Fibroblast of pulmonary artery (primary cell): ENCODE results near the gene CD99.
"Not testable (repeated sequence)": the region's sequence is repeated elsewhere in the genome, so short reads cannot be mapped to it uniquely, and the experiment has no call there.

ENCODE experiments used
- DNase-seq: peaks from one replicate; pipeline ENCODE4 v3.0.0-alpha.2; 2010; ENCODE audit warnings: low read depth
- H3K4me3 ChIP-seq: replicated peaks from 2 replicates; pipeline ENCODE4 v1.5.1; 2011; ENCODE audit warnings: low read depth, mild to moderate bottlenecking, control low read depth, low read length, moderate library complexity
- TF ChIP-seq, protein P1 (sequence below): IDR thresholded peaks from 2 replicates; pipeline ENCODE4 v1.5.1; 2011; ENCODE audit warnings: mild to moderate bottlenecking, control low read depth, low read length, inconsistent platforms; ENCODE audit errors: missing control alignments

The CD99 gene

DNA sequence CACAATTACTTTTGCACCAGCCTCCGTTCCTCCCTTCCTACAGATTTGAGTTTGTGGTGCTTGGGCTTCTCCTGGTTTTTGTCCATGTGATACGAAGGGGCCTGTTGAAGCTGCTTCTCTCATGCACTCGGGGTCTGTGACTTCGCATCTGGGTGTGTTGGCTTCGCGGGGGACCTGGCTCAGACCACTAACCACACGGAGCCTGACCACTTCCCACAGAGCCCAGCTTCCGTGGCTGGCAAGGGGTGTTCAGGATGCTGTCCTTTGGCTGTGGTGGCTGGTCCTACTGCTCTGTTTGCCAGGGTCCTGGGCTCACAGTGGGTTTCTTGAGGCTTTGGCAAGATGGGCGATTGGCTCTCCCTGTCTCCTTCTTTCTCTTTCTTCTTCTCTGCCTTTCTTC lies 41.0 kb downstream of the CD99 start:
- no peak overlapping the region for H3K4me3 ChIP-seq
- TF ChIP-seq, protein P1, sequence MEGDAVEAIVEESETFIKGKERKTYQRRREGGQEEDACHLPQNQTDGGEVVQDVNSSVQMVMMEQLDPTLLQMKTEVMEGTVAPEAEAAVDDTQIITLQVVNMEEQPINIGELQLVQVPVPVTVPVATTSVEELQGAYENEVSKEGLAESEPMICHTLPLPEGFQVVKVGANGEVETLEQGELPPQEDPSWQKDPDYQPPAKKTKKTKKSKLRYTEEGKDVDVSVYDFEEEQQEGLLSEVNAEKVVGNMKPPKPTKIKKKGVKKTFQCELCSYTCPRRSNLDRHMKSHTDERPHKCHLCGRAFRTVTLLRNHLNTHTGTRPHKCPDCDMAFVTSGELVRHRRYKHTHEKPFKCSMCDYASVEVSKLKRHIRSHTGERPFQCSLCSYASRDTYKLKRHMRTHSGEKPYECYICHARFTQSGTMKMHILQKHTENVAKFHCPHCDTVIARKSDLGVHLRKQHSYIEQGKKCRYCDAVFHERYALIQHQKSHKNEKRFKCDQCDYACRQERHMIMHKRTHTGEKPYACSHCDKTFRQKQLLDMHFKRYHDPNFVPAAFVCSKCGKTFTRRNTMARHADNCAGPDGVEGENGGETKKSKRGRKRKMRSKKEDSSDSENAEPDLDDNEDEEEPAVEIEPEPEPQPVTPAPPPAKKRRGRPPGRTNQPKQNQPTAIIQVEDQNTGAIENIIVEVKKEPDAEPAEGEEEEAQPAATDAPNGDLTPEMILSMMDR: no peak
- DNase-seq: no peak

DNA sequence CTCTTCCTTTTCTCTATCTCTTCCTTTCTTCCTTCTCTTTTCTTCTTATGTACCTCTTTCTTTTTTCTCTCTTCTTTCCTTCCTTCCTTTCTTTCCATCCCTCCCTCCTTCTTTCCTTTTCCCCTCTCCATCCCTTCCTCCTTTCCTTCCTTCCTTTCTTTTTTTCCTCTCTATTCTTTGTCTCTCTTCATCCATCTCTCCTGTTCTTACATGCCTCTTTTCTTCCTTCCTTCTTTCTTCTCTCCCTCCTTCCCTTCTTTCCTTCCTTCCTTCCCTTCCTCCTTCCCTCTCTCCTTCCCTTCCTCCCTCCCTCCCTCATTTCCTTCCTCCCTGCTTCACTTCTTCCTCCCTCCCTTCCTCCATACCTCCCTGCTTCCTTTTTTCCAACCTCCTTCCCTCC lies 41.6 kb downstream of the CD99 start:
- TF ChIP-seq, protein P1: no peak
- H3K4me3 ChIP-seq: no peak overlapping the region
- DNase-seq: no peak

DNA sequence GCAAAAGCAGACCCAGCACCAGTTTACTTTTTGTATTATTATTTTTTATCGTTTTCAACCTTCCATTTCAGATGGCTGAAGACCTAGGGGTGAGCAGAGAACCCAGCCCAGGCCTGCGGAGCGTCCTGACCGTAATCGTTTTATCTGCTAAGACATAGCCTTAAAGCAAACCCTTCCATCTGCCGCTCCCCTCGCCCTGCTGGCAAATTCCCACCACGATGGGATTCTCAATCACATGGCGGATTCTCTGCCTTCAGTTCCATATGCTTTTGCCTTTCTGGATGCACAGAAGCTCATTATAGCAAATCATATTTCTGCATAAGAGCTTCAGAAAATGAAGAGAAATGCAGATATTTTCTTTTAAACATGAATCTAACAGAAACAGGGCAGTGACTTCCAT lies 42.2 kb downstream of the CD99 start:
- TF ChIP-seq, protein P1: no peak
- no peak for DNase-seq
- H3K4me3 ChIP-seq: no peak overlapping the region

DNA sequence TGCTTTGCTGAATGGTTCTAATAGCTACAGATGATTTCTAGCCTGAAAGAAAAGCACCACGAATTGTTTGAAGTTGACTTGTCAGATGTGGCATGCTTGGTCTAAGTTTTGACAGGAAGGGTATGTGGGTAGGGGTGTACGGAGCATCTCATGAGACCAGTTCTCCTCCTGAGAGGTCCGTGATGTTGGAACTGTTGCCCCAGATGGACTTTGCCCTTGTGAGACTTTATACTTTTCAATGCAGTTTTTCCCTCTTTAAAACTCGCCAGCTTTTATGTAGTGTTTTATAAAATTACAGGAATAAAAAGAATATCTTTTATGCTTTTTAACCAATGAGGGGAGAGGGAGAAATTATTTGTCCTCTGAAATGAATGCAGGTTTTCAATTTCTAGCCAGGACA lies 44.2 kb downstream of the CD99 start:
- no peak overlapping the region for H3K4me3 ChIP-seq
- DNase-seq: no peak
- TF ChIP-seq, protein P1: no peak

DNA sequence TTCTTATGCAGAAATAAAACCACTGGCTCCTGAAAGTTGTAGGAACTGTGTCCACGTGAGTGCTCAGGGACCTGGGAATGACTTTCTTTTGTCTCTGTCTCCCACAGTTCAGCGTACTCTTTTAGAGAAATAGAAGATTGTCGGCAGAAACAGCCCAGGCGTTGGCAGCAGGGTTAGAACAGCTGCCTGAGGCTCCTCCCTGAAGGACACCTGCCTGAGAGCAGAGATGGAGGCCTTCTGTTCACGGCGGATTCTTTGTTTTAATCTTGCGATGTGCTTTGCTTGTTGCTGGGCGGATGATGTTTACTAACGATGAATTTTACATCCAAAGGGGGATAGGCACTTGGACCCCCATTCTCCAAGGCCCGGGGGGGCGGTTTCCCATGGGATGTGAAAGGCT lies 49.6 kb downstream of the CD99 start:
- H3K4me3 ChIP-seq: no peak overlapping the region
- TF ChIP-seq, protein P1: no peak
- DNase-seq: no peak

DNA sequence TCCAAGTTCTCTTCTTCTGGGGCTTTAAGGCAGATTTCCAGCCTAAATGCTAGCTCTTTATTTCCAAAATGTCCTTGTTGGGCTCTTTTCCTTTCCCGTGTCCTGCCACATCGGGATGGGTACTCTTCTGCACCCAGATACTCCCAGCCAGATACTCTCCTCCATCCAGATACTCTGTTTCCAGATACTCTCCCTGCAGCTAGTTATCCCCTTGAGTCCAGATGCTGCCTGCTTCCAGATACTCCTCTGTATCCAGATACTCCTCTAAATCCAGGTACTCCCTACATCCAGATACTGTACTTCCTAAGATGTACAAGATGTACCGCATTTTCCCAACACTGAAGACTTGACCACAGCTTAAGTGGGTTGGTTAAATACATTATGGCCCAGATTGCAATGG lies 50.3 kb downstream of the CD99 start:
- no peak for DNase-seq
- TF ChIP-seq, protein P1: no peak

DNA sequence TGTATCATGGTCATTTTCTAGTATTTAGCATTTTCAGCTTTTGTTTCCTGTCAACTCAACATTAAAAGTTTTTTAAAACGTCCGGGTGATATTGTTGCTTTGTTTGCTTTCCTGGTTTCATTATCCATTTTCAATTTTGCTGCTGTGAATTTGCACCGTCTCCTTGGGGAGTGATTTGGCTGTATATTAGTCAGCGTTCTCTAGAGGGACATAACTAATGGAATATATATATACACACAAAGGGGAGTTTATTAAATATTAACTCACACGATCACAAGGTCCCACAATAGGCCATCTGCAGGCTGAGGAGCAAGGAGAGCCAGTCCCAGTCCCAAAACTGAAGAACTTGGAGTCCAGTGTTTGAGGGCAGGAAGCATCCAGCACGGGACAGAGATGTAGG lies 55.2 kb downstream of the CD99 start:
- not testable (repeated sequence) for H3K4me3 ChIP-seq, DNase-seq

More for the DNA sequence above, 50.3 kb downstream of the CD99 start:
- H3K4me3 ChIP-seq: no peak overlapping the region
